Measurements from ENCODE around the gene GAREM1.

DNA sequence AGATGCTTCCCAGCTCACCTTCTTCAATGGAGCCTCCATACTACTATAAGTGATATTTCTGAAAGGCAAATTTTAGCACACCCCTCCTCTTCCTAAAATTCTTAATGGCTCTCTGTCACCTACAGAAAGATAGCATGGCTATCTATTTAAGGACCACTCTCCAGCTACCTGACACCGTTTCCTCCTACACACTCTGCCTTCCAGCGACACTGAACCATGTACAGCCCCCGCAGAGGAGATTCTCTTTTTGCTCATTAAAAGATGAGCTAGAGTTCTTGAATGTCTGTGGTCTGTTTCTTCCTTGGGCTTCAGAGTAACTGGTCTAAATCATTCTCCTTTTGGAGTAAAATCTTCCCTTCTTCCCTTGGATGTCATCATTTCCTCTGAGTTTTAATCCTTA is 38.4 kb upstream of the GAREM1 start:
- TF ChIP-seq, protein P1, sequence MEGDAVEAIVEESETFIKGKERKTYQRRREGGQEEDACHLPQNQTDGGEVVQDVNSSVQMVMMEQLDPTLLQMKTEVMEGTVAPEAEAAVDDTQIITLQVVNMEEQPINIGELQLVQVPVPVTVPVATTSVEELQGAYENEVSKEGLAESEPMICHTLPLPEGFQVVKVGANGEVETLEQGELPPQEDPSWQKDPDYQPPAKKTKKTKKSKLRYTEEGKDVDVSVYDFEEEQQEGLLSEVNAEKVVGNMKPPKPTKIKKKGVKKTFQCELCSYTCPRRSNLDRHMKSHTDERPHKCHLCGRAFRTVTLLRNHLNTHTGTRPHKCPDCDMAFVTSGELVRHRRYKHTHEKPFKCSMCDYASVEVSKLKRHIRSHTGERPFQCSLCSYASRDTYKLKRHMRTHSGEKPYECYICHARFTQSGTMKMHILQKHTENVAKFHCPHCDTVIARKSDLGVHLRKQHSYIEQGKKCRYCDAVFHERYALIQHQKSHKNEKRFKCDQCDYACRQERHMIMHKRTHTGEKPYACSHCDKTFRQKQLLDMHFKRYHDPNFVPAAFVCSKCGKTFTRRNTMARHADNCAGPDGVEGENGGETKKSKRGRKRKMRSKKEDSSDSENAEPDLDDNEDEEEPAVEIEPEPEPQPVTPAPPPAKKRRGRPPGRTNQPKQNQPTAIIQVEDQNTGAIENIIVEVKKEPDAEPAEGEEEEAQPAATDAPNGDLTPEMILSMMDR (IDR thresholded peaks at IDR 0.05), result no peak
- TF ChIP-seq POLR2AphosphoS5 (IDR thresholded peaks at IDR 0.05) (no peak), POLR2A (IDR thresholded peaks at IDR 0.05) (no peak)

All from upper lobe of left lung (tissue), 4 donors.